ENCODE results near the gene UEVLD.

DNA sequence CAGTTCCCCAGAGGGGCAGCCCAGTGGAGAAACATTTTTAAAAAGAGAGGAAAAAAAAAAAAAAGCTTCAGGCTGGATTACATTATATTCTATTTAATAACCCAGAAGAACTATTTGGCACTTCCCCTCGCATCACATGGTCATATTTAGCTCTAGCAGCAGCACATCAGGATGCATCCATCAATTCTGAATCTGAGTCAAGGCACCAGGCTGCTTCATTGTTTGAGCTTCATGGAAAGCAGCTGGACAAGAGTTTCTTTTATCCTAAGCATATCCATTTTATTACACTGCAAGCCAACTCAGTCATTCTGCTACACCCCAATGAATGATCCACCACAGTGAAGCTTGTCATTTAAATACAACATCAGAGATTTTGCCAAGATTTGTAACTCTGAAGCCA is 35.6 kb upstream of the UEVLD start:
- no peak for TF ChIP-seq EZH2 (IDR thresholded peaks at IDR 0.05)
- TF ChIP-seq POLR2AphosphoS5 (IDR thresholded peaks at IDR 0.05; ENCODE audit: borderline replicate concordance, low read depth, low read length) = no peak

Data from SK-N-MC (cell line).